Stimulated activated CD4-positive, alpha-beta T cell treated with anti-CD3 and anti-CD28 coated beads, Interleukin-15, amount 100 ng/mL, for 48 hours (primary cell): ENCODE data around the gene HS3ST3B1.

Experiments
- DNase-seq, 2 donors: peaks; one replicate each; pipeline ENCODE4 v3.0.0-alpha.2; 2020; ENCODE audit warnings: low read depth in 2 of 2

The HS3ST3B1 gene

DNA sequence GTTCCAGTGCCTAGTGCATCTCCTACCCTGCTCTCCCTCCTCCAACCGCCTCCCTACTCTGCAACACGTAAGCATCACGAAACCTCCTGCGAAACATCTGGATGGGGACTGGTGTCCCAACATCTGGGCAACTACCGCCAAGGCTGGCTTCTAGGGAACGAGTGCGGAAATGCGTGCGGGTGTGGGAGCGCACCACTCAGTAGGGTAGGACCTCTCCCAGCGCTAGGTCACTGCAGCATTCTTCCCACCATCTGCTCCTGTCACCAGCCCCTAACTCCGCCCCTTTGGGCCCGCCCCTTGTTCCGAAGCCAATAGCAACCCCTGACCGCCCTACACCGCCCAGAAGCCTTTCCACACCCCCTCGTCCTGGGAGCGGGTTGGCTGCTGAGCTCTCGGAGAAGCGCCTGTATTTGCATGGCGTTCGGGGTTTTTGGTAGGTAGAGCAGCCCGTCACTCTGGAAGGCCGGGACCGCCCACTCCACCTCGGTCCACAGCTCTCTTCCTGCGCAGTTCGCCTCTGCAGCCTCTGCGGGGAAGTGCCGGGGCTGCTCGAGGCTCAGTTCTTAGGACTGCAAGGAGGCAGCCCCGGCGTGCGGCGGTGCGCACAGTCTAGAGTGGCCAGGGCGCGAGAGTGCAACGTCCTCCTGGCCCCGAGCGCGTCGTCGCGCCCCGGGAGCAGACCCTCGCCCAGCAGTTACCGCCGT is at the start of gene HS3ST3B1:
Gene HS3ST3B1, plus strand, starts transcription at position 507 of the 704 bp plus-strand sequence. CDS start 438 bp downstream, outside the sequence.
- peak; percentile 99 for DNase-seq

DNA sequence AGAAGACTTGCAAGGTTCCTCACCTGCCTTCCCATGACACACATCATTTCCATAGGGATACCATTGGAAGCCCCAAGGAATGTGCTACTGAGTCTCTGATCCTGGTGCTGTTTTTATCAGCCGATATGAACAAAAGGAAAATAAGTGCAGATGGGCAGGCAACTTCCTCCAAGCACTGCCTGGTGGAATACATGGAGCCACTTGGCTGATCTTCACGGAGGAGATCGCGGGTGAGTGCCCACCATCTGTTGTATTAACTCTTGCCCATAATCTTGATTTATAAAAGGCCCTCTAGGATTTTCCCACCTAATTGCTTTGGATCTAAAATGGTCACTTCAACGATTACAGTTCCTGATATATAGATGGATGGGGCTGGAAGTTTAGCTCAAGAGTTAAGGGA is 39.5 kb upstream of the HS3ST3B1 start:
- DNase-seq: no peak

DNA sequence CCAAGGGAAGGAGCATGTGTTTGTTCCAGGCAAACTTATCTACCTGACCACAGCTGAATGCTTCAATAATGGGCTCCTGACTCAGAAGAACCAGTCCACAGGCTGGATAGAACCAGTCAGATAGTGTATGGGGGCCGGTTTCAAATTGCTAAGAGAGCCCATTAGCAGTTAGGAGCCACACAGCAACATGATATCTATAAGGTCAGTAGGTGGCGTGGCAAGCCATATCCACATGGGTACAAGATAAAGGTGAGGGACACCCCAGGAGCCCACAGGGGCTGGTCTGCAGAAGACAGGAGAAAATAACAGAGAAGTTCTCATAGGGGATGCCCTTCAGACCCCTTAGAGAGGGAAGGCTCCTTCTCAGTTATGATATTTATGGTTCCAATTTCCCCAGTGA is 32.6 kb upstream of the HS3ST3B1 start:
- no peak for DNase-seq

DNA sequence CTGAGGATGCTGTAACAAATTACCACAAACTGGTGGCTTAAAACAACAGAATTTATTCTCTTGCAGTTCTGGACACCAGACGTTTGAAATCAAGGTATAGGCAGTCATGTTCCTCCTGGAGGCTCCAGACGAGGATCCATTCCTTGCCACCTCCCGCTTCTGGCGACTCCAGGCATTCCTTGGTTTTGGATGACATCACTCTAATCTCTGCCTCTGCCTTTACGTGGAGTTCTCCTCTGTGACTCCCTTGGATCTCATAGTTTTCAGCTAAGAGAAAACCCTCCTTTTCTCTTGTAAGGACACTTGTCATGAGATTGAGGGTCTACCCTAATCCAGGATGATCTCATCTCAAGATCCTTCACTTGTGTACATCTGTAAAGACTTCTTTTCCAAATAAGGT is 31.4 kb upstream of the HS3ST3B1 start:
- no peak for DNase-seq

DNA sequence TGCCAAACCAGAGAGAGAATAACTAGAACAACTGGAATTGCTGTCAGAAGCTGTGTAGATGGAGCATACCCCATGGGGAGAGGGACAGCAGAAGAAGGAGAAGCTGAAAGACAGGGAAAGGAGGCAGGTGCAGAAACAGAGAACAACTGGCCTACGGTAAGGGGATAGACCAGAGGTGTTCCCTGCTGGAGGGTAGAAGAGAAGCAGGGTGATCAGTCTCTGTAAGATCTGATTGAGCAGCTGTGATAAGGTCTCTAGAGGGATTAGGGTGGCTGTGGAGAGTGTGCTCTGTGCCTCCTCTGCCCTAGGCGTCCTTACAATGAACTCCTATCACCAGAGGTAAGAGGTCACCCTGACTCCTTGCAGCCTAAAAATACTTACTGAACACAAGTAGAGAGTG is 30.4 kb upstream of the HS3ST3B1 start:
- no peak for DNase-seq

DNA sequence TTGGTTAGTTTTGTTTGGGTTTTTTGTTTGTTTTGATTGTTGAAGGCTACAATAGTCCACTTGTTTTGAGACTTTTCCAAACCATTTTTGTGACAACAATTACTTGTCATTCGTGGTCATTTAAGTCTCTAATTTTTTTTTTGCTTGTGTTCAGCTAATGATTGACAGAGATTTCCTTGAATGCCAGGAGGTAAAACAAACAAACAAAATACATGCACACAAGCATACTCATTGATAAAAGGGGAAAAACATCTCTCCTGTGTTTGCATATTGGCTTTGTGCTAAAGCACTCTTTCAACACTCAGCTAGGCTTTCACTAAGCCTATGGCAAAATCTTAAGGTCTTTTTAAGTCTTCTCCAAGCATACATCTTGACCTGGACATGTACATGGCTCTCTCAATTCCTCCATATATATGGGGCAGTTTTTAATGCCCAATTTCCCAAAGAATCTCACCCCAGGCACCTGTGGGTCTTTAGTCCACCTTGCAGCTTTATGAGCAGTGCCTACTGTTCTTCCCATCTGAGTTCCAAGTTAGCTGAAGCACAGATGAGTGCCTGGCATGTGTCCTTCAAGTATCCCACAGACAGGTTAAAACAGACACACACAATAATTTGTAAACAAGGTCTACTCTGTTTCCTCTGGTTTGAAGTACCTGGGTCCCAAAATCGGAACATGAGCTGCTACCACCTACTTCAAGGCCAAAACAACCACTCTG is 24.2 kb upstream of the HS3ST3B1 start:
- DNase-seq: no peak

DNA sequence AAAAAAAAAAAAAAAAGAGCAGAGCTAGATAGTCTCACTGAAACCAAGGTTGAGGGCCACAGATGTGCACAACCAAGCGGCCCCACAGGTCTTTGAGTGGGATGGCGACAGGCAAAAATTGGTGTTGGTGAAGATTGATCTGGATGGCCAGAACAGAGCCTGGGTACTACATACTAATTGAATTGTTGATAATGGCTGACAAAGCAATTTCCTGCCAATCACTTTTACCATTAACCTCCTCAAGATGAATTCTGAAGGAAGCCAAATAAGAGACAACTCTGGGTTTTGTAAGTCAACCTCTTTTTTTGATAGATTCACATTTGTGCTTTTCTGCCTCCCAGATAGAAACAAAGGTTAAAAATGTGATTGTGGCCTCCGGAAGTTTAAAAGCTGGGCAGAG is 19.4 kb upstream of the HS3ST3B1 start:
- DNase-seq: no peak

DNA sequence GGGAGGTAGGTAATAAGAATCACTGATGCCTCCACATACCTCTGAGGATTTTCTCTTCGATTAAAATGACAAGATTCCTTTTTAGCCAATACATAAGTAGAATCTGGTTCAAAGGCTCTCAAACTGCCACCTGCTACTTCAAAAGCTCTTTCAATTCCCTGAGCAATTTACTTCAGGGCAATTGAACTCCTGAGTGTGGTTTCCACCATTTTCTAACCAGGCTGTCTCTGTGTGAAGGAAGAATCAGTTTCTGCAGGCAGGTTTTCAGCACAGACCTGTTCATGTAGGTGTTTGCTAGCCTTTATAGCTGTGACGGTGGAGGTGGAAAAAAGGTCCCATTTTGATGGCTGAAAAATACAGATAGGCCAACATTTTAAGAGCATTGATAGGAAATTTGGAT is 18.2 kb upstream of the HS3ST3B1 start:
- no peak for DNase-seq

DNA sequence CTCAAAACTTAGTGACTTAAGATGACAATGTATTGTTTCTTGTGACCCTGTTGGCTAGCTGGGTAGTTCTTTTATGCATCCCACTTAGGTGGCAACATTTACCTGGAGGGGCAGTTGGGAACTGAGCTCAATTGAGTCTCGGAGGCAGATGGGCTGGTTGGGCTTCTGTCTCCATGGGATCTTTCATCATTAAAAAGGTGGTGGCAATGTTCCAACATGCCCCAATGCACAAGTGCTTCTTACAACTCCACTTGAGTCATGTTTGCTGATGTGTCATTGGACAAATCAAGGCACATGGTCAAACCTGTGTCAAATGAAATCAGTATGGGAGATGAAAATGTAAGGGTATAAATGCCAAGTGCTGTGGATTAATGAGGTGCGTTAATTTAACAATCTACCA is 11.7 kb upstream of the HS3ST3B1 start:
- no peak for DNase-seq

DNA sequence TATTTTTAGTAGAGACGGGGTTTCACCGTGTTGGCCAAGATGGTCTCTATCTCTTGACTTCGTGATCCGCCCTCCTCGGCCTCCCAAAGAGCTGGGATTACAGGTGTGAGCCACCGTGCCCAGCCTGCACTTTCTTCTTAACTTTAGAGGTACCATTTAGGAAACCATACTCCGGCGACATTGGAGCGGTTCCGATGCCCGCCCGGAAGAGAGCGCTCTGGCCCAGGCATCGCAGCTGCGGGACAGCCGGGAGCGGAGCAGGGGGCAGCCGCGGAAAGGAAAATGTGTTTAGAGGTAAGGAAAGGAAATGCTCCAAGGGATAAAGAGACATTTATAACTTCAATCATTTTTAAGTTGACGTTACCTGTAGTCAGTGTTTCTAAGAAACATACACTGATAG is 6.0 kb upstream of the HS3ST3B1 start:
- no peak for DNase-seq

DNA sequence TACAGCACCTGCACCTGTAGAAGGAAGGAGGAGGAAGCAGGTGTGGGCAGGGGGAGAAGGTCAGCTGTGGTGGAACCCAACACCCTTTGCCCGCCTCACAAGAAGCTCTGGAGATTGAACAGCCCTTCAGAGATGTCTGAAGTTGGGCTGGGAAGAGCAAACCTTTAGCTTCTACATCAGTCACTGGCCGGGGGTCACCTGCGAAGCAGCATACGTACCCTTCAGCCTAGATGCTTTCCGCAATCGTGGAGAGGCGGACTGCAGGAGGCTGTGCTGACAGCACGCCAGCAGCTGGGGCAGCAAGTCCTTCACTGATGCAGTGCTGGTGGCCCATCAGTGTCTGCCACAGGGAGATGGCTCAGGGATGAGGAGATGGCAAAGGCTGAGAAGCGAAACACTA is 5.2 kb upstream of the HS3ST3B1 start:
- DNase-seq: no peak

DNA sequence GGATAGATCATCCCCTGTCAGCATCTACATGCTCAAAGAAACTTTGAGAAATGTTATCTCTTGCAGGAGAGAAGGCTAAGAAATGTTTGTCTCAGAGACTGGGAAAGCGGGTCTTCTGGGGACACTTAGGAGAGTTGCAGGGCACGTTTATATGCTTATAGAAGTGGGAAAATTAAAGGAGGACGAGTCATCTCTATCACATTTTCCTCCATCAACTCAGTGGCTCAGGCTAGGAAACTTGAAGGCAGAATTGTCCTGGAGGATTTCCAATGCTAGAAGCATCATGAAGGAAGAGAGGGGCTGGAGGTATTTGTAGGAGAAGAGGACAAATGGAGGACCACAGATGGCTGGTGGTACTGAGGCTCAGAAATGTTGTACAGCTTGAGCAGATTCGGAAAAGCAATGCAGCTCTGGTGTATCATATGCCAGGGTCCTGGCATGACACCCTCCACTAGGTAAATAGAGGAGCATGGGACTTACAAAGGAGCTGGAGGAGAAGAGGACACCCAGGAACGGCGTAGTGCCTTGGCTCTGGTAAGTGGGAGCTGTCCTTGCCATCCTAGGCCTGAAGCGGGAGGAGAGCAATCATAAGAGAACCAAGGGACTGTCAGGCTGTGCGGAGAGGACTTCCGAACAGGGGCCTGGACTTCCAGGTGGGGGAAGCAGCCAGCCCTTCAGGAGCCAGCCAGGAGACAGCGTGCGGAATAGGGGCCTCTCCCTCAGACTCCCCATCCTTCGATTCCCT is 4.5 kb upstream of the HS3ST3B1 start:
- DNase-seq: no peak

DNA sequence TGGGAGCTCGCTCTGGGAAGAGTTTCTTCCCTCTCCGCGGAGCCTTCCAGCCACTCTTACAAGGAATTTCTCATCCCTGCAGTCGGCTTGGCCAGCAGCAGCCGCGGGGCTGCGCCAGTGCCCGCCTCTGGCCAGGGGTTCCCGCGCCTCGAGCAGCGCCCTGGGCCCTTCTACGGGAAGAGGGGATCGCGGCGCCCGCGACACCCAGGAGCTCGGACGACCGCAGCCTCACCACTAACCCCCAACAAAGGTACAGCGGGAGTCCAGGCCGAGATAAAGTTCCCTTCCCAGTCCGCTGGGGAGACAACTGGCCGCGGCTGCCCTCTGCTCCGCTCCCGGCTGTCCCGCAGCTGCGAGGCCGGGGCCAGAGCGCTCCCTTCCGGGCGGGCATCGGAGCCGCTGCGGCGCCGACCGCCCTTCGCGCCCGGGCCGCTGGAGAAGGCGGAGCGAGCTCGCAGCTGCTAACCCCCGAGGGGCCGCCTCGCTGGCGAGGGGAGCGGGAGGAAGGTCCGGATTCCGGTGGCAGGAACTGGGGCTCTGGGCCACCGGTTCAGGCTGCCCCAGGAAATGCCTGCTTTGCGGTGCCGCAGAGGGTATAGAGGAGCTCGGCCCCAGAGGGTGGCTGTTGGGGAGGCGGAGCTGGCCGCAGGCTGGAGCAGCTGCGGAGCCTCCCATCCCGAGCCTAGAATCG is 3.6 kb upstream of the HS3ST3B1 start:
- no peak for DNase-seq

DNA sequence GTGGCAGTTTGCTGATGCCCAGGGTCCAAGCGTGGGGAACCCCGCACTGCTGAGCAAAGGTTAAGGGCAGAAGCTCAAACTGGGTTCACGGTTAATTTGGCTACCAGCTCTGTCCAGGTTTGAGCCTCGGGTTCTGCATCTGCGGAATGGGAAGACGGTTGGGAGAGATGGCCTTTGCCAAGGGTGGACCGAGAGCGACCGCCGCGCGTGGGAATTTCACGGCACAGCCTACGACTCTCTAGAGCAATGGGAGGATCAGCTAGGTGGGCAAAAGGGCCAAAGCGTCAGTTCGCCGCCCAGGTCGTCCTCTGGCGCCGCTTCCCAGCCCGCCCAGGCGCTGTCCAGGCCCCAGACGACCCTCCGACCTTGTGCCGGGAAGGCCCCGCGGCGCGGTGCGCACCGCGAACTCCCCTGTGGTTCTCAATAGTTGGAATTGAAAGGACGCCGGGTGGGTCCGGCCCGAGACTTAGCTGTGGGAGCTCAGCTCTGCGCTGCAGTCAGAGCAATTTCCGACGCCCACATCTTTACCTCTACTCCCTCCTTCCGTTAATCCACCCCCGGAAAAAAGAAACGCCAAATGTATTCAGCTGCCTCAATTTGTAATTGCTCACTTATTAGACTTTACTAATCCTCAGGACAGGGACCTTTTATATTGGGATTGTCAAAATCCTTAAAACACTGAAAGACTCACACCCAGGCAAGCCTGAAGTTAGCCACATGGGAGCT is 2.5 kb upstream of the HS3ST3B1 start:
- DNase-seq: no peak

DNA sequence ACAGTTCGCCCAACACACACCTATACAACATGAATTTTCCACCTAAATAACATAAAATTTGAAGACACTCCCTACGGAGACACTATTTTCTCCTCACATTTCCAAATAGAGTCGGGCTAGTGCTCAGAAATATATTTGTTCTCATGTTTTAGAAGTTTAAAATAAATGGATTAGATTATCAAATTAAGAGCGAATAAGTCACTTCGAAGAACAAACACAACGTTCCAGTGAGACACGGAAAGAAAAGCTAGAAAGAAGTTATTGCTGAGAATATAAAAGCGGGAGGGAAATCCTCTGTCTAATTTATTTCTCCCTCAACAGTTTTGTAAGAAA is 2.0 kb upstream of the HS3ST3B1 start:
- DNase-seq: no peak

DNA sequence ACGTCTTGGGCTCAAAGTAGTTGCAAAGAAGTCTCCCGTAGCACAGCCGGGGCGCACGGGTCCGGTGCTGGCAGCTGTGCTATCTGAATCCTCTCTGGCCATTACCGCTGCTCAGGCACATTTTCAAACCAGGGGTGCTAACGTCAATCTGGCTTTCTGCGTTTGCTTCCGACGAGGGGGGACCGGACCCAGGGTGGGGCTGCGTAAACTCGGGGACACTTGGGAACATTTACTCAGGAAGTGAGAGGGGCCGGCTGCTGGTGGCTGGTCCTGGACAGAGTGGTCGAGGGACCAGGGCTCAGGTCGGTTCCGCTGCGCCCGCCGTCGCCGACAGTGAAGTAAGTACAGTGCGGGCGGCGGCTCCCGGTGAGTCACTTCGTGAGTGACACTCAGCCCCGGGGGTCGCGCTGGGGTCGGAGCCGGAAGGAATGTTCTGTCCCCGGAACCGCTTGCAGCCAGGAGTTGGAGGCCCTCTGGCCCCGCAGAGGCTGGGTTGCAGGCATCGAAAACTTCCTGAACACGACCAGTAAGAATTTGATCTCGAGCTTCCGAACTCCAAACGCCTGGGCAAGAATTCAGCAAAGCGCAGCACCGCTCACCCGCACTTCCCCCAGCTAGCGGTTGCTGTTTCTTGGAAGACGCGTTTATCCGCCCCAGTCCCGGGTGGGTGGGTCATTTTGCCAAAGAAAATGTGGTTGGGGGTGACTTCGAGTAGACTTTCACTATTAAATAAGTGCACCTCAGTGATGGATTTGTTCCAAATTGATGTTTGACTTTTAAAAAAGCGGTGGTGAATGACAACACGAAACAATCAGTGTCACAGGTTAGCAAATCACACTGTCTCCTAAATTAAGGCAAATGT is 1.4 kb upstream of the HS3ST3B1 start:
- DNase-seq: no peak

DNA sequence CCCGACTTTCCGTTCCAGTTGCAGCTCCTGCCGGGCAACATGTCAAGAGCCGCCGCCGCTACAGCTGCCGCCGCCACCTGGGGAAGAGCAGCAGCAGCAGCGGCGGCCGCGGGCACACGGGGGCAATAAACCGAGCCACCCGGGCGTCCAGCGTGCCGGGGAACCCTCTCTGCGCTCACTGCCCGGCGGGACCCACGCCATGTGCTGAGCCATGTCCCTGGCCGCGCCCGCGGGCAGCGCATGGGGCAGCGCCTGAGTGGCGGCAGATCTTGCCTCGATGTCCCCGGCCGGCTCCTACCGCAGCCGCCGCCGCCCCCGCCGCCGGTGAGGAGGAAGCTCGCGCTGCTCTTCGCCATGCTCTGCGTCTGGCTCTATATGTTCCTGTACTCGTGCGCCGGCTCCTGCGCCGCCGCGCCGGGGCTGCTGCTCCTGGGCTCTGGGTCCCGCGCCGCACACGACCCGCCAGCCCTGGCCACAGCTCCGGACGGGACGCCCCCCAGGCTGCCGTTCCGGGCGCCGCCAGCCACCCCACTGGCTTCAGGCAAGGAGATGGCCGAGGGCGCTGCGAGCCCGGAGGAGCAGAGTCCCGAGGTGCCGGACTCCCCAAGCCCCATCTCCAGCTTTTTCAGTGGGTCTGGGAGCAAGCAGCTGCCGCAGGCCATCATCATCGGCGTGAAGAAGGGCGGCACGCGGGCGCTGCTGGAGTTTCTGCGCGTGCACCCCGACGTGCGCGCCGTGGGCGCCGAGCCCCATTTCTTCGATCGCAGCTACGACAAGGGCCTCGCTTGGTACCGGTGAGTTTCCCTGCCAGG is 604 bp downstream of the HS3ST3B1 start:
- peak; percentile 35 to 38 for DNase-seq

DNA sequence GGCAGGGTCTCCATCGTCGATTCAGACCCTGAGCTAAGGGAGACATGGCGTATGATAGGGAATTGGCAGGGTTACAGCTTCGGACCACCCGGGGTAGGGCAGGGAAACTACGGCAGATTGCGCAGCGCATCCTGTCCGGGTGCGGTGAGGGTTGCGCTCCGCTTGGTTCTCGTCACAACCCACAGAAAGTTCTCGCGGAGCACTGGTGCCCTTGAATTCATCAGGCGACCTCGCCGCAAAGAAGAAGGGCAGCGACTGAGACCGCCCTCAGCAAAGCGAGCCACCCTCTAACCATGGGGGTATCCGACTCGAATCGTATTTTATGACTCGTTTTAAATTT is 1.2 kb downstream of the HS3ST3B1 start:
- DNase-seq: peak; percentile 41 to 55

DNA sequence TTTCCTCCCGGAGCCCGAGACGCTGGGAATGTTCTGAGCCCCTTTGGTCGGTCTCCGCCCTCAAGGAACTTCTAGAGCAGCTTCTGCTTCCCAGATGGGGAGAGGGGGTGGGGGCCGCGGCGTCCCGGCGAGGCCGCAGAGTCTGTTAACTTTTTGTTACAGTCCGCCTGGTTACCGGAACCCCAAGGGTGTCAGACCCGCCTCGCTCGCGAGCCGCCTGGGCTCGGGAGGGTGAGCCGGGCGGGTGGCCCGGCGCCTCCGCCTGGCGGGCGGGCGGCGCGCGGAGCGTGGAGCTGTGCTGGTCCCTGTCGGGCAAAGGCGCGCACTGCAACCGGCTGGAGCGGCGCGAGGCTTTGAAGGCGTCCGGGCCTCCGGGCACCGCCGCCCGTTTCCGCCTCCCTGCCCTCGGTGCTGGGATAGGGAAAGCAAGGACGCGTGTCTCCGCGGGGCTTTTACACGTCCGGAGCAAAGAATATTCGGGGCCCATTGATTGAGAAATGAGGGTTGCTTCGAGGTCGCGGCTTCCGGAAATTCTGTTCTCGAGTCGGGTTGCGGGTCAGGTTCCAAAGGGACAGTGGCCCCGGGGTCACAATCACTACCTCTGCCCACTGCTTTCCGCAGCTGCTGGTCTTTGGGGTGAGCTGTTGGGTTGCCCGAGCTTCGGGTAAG is 1.7 kb downstream of the HS3ST3B1 start:
- peak; percentile 63 to 82 for DNase-seq
